HEK293 (cell line): ENCODE measurements around the gene OCSTAMP.
A peak's percentile ranks its signal among the peaks of the same experiment; 100 is the strongest.

Experiments
- CTCF ChIA-PET: fragments of 350-600 bp; formaldehyde crosslinking; extraction: SDS; loops from one replicate; lab custom pipeline; 2021; ENCODE audit warnings: antibody characterized with exemption; lab: Yijun Ruan, JAX
- POLR2A ChIA-PET: fragments of 300-600 bp; formaldehyde crosslinking; extraction: SDS; loops from one replicate; lab custom pipeline; 2020; ENCODE audit warnings: antibody characterized with exemption, inconsistent platforms; lab: Yijun Ruan, JAX
- H3K27ac ChIP-seq: fragments of 200-500 bp; sonication (Bioruptor generic); 2 replicates; pipeline ENCODE4 v1.5.1; 2014; ENCODE audit warnings: low read depth, low read length, control low read depth, inconsistent platforms; ENCODE audit errors: extremely low read depth
- H3K36me3 ChIP-seq, 2 experiments: fragments of 200-500 bp in 1 of 2; sonication (Bioruptor generic) in 1 of 2; 1 replicate in 1 of 2; 2 replicates in 1 of 2; pipeline ENCODE4 v1.5.1; 2014 to 2017; ENCODE audit warnings: inconsistent platforms in 2 of 2, low read length in 2 of 2; ENCODE audit not compliant: control insufficient read depth in 2 of 2, insufficient read depth in 1 of 2
- H3K4me1 ChIP-seq: fragments of 200-500 bp; sonication (Bioruptor generic); 2 replicates; pipeline ENCODE4 v1.5.1; 2014; ENCODE audit warnings: mild to moderate bottlenecking, low read length, inconsistent platforms; ENCODE audit not compliant: control insufficient read depth, insufficient read depth
- H3K4me3 ChIP-seq: 2 replicates; pipeline ENCODE4 v1.5.1; 2011; ENCODE audit warnings: low read depth, mild to moderate bottlenecking, control low read depth, low read length, moderate library complexity
- H3K9me3 ChIP-seq: fragments of 200-500 bp; sonication (Bioruptor generic); 2 replicates; pipeline ENCODE4 v1.5.1; 2014; ENCODE audit warnings: low read depth, low read length, inconsistent platforms; ENCODE audit not compliant: control insufficient read depth, insufficient read depth
- MYNN ChIP-seq: fragments of 450-650 bp; formaldehyde crosslinking; IDR thresholded peaks from 2 replicates; pipeline ENCODE4 v1.5.1; 2016; ENCODE audit warnings: missing biosample characterization, missing genetic modification characterization, borderline replicate concordance
- PRDM4 ChIP-seq: fragments of 450-650 bp; formaldehyde crosslinking; IDR thresholded peaks from 2 replicates; pipeline ENCODE4 v1.5.1; 2017; ENCODE audit warnings: missing biosample characterization, missing genetic modification characterization
- RBAK ChIP-seq: fragments of 450-650 bp; formaldehyde crosslinking; IDR thresholded peaks from 2 replicates; pipeline ENCODE4 v1.5.1; 2016; ENCODE audit warnings: missing biosample characterization, missing genetic modification characterization
- SALL2 ChIP-seq: fragments of 450-650 bp; formaldehyde crosslinking; IDR thresholded peaks from 2 replicates; pipeline ENCODE4 v1.5.0; 2017; ENCODE audit warnings: missing biosample characterization, mild to moderate bottlenecking, missing genetic modification characterization, borderline replicate concordance
- ZBTB48 ChIP-seq: fragments of 450-650 bp; formaldehyde crosslinking; IDR thresholded peaks from 2 replicates; pipeline ENCODE4 v1.5.1; 2016; ENCODE audit warnings: missing biosample characterization, missing genetic modification characterization
- ZNF132 ChIP-seq: fragments of 450-650 bp; formaldehyde crosslinking; IDR thresholded peaks from 2 replicates; pipeline ENCODE4 v1.5.1; 2017; ENCODE audit warnings: missing biosample characterization, missing genetic modification characterization, borderline replicate concordance
- ZNF26 ChIP-seq: fragments of 450-650 bp; formaldehyde crosslinking; IDR thresholded peaks from 2 replicates; pipeline ENCODE4 v1.5.1; 2016; ENCODE audit warnings: missing biosample characterization, missing genetic modification characterization
- ZNF350 ChIP-seq: fragments of 450-650 bp; formaldehyde crosslinking; IDR thresholded peaks from 2 replicates; pipeline ENCODE4 v1.5.0; 2017; ENCODE audit warnings: missing biosample characterization, mild to moderate bottlenecking, missing genetic modification characterization
- ZNF391 ChIP-seq: fragments of 450-650 bp; formaldehyde crosslinking; IDR thresholded peaks from 2 replicates; pipeline ENCODE4 v1.5.1; 2016; ENCODE audit warnings: low read depth, missing biosample characterization, missing genetic modification characterization, borderline replicate concordance
- ZNF398 ChIP-seq: fragments of 450-650 bp; formaldehyde crosslinking; IDR thresholded peaks from 2 replicates; pipeline ENCODE4 v1.5.1; 2017; ENCODE audit warnings: missing biosample characterization, missing genetic modification characterization
- ZNF473 ChIP-seq: fragments of 450-650 bp; formaldehyde crosslinking; IDR thresholded peaks from 2 replicates; pipeline ENCODE4 v1.5.1; 2017; ENCODE audit warnings: missing biosample characterization, missing genetic modification characterization
- ZNF747 ChIP-seq: fragments of 450-650 bp; formaldehyde crosslinking; IDR thresholded peaks from 2 replicates; pipeline ENCODE4 v1.5.1; 2016; ENCODE audit warnings: missing biosample characterization, missing genetic modification characterization
- ZNF76 ChIP-seq: fragments of 450-650 bp; formaldehyde crosslinking; IDR thresholded peaks from 2 replicates; pipeline ENCODE4; 2016; ENCODE audit warnings: low read depth, missing biosample characterization, missing genetic modification characterization, borderline replicate concordance
- ZSCAN16 ChIP-seq: fragments of 450-650 bp; formaldehyde crosslinking; IDR thresholded peaks from 2 replicates; pipeline ENCODE4 v1.5.1; 2016; ENCODE audit warnings: missing biosample characterization, missing genetic modification characterization
- TF ChIP-seq, protein P1 (sequence below): fragments of 450-650 bp; formaldehyde crosslinking; IDR thresholded peaks from 2 replicates; pipeline ENCODE4 v1.5.1; 2016; ENCODE audit warnings: missing biosample characterization, missing genetic modification characterization
- TF ChIP-seq, protein P2 (sequence below): fragments of 450-650 bp; formaldehyde crosslinking; IDR thresholded peaks from 2 replicates; pipeline ENCODE4 v1.5.1; 2016; ENCODE audit warnings: missing biosample characterization, missing genetic modification characterization

OCSTAMP gene

DNA sequence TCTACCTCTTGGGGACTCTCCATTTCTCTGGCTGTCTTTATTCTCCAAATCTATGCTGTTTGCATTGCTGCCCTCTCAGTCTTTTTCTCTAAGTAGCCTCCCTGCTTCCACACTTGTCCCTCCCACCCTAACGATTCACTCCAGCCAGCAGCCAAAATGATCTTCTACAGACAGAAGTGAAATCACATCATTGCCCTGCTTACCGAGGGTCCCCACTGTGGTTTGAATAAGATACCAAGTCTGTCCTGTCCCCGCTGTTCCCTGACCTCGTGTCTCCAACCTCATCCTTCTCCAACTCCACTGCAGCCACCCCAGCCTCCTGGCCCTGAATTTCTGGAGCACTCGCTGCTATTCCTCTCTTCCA is 11.5 kb upstream of the OCSTAMP start:
- H3K4me1 ChIP-seq = peaks cover 2% of the 10 kb centered on the region; the same call in 1 of the 2 replicates
- CTCF ChIA-PET = interaction anchor here (0.6 to 3.4 kb wide), 9 partner anchors 9 to 1384 kb away, joined by 3 to 16 read pairs (median 3); partner anchors contain the start of gene OCSTAMP
- no peaks in the 10 kb centered on the region for H3K36me3 ChIP-seq
- peak overlapping the region; percentile 21; the same call in 1 of the 2 replicates for H3K4me3 ChIP-seq
- H3K9me3 ChIP-seq = no peaks in the 10 kb centered on the region
- H3K27ac ChIP-seq = no peak overlapping the region; the same call in 1 of the 2 replicates
- POLR2A ChIA-PET = no interaction called here
- TF ChIP-seq ZNF747 (tag by site-specific recombination) (no peak), ZNF132 (tag by site-specific recombination) (no peak), ZNF391 (tag by site-specific recombination) (no peak)
- TF ChIP-seq, all 188 proteins: peak for 0

- H3K9me3 ChIP-seq = no peaks in the 10 kb centered on the region
- no peak overlapping the region for H3K4me3 ChIP-seq
- H3K36me3 ChIP-seq = no peaks in the 10 kb centered on the region
- peaks cover 2% of the 10 kb centered on the region; the same call in 1 of the 2 replicates for H3K4me1 ChIP-seq
- POLR2A ChIA-PET = no interaction called here
- CTCF ChIA-PET = interaction anchor here (0.6 to 3.4 kb wide), 9 partner anchors 9 to 129 kb away, joined by 3 to 16 read pairs (median 4); partner anchors contain the start of genes OCSTAMP and TP53RK
- TF ChIP-seq MYNN (tag by site-specific recombination) = no peak
- TF ChIP-seq ZNF350 (tag by site-specific recombination) = no peak
- TF ChIP-seq RBAK (tag by site-specific recombination) = no peak
- no peak for TF ChIP-seq PRDM4 (tag by site-specific recombination)
- TF ChIP-seq, protein P1, sequence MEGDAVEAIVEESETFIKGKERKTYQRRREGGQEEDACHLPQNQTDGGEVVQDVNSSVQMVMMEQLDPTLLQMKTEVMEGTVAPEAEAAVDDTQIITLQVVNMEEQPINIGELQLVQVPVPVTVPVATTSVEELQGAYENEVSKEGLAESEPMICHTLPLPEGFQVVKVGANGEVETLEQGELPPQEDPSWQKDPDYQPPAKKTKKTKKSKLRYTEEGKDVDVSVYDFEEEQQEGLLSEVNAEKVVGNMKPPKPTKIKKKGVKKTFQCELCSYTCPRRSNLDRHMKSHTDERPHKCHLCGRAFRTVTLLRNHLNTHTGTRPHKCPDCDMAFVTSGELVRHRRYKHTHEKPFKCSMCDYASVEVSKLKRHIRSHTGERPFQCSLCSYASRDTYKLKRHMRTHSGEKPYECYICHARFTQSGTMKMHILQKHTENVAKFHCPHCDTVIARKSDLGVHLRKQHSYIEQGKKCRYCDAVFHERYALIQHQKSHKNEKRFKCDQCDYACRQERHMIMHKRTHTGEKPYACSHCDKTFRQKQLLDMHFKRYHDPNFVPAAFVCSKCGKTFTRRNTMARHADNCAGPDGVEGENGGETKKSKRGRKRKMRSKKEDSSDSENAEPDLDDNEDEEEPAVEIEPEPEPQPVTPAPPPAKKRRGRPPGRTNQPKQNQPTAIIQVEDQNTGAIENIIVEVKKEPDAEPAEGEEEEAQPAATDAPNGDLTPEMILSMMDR (tag by site-specific recombination) = peak; percentile 50; the same call in 1 of the 2 replicates
- no peak for TF ChIP-seq ZNF26 (tag by site-specific recombination)
- TF ChIP-seq ZSCAN16 (tag by site-specific recombination) = no peak
- no peak overlapping the region for H3K27ac ChIP-seq
Measured at GRCh38 chr20:46559685-46560440, 9.4 kb upstream of the OCSTAMP start.

- H3K27ac ChIP-seq = 0 out of 2 replicates have a peak overlapping the region, but pooled peaks have one; percentile 7
- POLR2A ChIA-PET = interaction anchor here (0.6 kb wide), 1 partner anchor 758 kb away, joined by 6 read pairs; no protein-coding TSS in a partner anchor
- no peak for TF ChIP-seq ZNF398 (tag by site-specific recombination)
- TF ChIP-seq, protein P2, sequence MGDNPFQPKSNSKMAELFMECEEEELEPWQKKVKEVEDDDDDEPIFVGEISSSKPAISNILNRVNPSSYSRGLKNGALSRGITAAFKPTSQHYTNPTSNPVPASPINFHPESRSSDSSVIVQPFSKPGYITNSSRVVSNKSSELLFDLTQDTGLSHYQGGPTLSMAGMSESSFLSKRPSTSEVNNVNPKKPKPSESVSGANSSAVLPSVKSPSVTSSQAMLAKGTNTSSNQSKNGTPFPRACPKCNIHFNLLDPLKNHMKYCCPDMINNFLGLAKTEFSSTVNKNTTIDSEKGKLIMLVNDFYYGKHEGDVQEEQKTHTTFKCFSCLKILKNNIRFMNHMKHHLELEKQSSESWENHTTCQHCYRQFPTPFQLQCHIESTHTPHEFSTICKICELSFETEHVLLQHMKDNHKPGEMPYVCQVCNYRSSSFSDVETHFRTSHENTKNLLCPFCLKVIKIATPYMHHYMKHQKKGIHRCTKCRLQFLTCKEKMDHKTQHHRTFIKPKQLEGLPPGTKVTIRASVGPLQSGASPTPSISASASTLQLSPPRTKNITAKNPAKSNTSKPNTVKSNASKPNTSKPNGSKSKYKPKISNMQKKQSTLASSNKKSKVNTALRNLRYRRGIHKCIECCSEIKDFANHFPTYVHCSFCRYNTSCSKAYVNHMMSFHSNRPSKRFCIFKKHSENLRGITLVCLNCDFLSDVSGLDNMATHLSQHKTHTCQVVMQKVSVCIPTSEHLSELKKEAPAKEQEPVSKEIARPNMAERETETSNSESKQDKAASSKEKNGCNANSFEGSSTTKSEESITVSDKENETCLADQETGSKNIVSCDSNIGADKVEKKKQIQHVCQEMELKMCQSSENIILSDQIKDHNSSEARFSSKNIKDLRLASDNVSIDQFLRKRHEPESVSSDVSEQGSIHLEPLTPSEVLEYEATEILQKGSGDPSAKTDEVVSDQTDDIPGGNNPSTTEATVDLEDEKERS (tag by site-specific recombination) = no peak
- TF ChIP-seq ZNF473 (tag by site-specific recombination) = no peak
- no peak for TF ChIP-seq SALL2 (tag by site-specific recombination)
- no peak for TF ChIP-seq ZBTB48
- TF ChIP-seq ZNF76 (tag by site-specific recombination) = no peak
Measured at GRCh38 chr20:46559001-46559400, 8.5 kb upstream of the OCSTAMP start.

More at GRCh38 chr20:46559001-46559400, 8.5 kb upstream of the OCSTAMP start:
- CTCF ChIA-PET = interaction anchor here (0.7 to 1.9 kb wide), 7 partner anchors 70 to 130 kb away, joined by 3 to 11 read pairs (median 4); partner anchors contain the start of gene TP53RK
- H3K4me3 ChIP-seq = no peak overlapping the region
- H3K36me3 ChIP-seq = no peaks in the 10 kb centered on the region
- no peaks in the 10 kb centered on the region for H3K9me3 ChIP-seq
- peaks cover 2% of the 10 kb centered on the region; the same call in 1 of the 2 replicates for H3K4me1 ChIP-seq
